Mucosa of rectum (tissue), 2 donors: ENCODE results near the gene KPNA6.
"Not testable (repeated sequence)": the region's sequence is repeated elsewhere in the genome, so short reads cannot be mapped to it uniquely, and the experiment has no call there.

Source experiments
- H3K27ac ChIP-seq, 2 donors: one replicate each; pipeline ENCODE4 v1.7.0; 2013; ENCODE audit warnings: inconsistent platforms in 2 of 2, low read depth in 2 of 2, low read length in 2 of 2
- H3K27me3 ChIP-seq, 2 donors: one replicate each; pipeline ENCODE4 v1.7.0; 2013; ENCODE audit warnings: low read length in 2 of 2; ENCODE audit not compliant: control insufficient read depth in 2 of 2, insufficient read depth in 2 of 2
- H3K36me3 ChIP-seq, 2 donors: one replicate each; pipeline ENCODE4 v1.7.0; 2013; ENCODE audit warnings: low read length in 2 of 2; ENCODE audit not compliant: control insufficient read depth in 2 of 2, insufficient read depth in 2 of 2
- H3K4me1 ChIP-seq, 2 donors: one replicate each; pipeline ENCODE4 v1.7.0; 2013; ENCODE audit warnings: low read length in 2 of 2, mild to moderate bottlenecking in 1 of 2; ENCODE audit not compliant: control insufficient read depth in 2 of 2, insufficient read depth in 2 of 2
- H3K4me3 ChIP-seq, 2 donors: one replicate each; pipeline ENCODE4 v1.7.0; 2013; ENCODE audit warnings: low read length in 2 of 2
- H3K9ac ChIP-seq, 2 donors: one replicate each; pipeline ENCODE4 v1.7.0; 2013; ENCODE audit warnings: low read length in 2 of 2, low read depth in 1 of 2, mild to moderate bottlenecking in 1 of 2
- H3K9me3 ChIP-seq, 2 donors: one replicate each; pipeline ENCODE4 v1.7.0; 2013; ENCODE audit warnings: low read length in 2 of 2; ENCODE audit not compliant: control insufficient read depth in 2 of 2
- donor health status: healthy.
- donor health status: Normal muscosa, but diverticular disease.

The KPNA6 gene

DNA sequence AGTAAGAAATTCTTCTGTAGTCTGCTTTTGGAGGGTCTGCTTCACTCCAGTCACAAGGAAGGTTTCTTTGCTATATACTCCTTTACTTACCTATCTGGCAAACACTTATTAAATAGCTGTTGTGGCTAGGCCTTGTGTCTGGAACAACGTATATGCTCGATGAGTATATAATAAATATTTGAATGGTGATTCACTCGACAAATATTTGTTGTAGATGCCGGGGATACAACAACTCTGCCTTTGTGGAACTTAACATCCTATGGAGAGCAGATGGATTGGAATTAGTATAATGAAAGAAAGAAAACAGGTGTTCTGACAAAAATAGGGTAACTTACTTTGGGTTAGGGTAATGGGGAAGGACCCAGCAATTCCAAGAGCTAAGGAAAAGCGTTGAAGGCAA, 31.1 kb downstream of the KPNA6 start:
- no peak overlapping the region for H3K4me3 ChIP-seq
- no peaks in the 10 kb centered on the region for H3K36me3 ChIP-seq
- no peak overlapping the region for H3K27ac ChIP-seq
- no peak overlapping the region for H3K9ac ChIP-seq
- H3K27me3 ChIP-seq = no peaks in the 10 kb centered on the region
- H3K9me3 ChIP-seq = no peaks in the 10 kb centered on the region
- peaks cover 0 to 5% of the 10 kb centered on the region in 2 donors for H3K4me1 ChIP-seq

DNA sequence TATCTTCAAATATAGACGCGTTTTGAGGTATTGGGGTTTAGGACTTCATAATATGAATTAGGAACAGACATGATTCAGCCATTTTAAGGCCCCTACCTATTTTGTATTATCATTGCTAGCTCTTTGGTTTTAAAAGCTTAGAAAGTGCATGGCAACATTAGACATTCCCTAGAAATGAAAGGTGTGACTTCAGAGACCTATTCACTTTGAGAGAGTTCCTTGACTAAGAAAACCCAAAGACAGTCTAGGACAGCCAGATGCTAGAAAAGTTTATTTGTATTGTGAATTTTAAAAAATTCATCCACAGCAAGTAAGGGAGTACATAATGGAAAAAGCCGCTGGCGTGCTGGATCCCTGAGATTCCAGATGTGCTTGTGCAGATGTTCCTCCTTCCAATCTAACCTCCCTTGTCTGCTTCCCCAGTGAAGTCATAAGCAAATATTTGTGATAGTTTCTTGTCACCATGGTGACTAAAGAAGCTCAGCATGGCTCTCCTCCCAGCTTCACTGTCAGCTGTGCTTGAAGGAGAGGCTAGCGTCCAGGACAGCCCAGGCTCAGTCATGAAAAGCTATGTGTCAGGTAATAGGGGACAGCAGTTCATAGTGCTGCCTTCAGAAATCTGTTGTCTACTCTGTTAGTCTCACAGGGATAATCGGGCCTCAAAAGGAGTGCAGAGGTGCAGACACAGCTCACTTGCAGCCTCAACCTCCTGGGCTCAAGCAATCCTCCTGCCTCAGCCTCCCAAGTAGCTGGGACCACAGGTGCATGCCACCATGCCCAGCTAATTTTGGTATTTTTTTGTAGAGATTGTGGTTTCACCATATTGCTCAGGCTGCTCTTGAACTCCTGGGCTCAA, 34.8 kb downstream of the KPNA6 start:
- Histone ChIP-seq H3K27me3 (no peaks in the 10 kb centered on the region), H3K36me3 (no peaks in the 10 kb centered on the region), H3K9me3 (no peaks in the 10 kb centered on the region), H3K4me3 (no peak overlapping the region), H3K4me1 (peaks cover 0 to 5% of the 10 kb centered on the region in 2 donors), H3K9ac (no peak overlapping the region), H3K27ac (peak overlapping the region; percentile 7 to 52)

DNA sequence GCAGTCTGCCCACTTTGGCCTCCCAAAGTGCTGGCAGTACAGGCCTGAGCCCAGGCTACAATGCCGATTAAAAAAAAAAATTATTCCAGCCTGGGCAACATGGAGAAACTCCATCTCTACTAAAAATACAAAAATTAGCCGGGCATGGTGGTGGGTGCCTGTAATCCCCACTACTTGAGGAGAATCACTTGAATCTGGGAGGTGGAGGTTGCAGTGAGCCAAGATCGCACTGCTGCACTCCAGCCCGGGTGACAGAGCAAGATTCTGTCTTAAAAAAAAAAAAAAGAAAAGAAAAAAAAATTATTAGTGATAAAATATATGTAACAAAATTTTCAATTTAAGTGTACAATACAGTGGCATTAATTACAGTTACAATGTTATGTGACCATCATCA, 35.4 kb downstream of the KPNA6 start:
- H3K9me3 ChIP-seq, H3K4me3 ChIP-seq, H3K4me1 ChIP-seq, H3K9ac ChIP-seq, H3K27ac ChIP-seq, H3K27me3 ChIP-seq, H3K36me3 ChIP-seq: not testable (repeated sequence)

DNA sequence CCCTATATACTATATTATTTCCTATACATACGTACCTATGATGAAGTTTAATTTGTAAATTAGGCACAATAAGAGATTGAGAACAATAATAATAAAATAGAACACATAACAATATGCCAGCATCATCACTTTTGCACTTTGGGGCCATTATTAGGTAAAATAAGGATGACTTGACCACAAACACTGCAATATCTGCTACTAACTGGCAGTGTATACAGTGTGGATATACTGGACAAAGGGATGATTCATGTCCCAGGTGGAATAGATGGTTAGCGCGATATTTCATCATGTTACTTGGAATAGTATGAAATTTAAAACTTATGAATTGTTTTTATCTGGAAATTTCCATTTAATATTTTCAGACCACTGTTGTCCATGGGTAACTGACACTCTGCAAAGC, 36.2 kb downstream of the KPNA6 start:
- H3K27ac ChIP-seq = no peak overlapping the region
- no peak overlapping the region for H3K9ac ChIP-seq
- no peaks in the 10 kb centered on the region for H3K9me3 ChIP-seq
- H3K4me1 ChIP-seq = no peaks in the 10 kb centered on the region
- H3K27me3 ChIP-seq = no peaks in the 10 kb centered on the region
- H3K36me3 ChIP-seq = peaks cover 0 to 3% of the 10 kb centered on the region in 2 donors
- no peak overlapping the region for H3K4me3 ChIP-seq

DNA sequence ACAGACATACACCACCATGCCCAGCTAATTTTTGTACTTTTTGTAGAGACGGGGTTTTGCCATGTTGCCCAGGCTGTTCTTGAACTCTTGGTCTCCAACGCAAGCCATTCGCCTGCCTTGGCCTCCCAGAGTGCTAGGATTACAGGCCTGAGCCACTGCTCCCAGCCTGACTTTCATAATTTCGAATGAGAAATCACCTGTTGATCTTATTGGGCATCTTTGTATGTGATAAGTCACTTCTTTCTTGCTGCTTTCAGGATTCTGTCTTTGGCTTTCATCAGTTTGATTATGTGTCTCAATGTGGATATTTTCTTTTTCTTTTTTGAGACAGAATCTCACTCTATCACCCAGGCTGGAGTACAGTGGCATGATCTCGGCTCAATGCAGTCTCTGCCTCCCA, 39.9 kb downstream of the KPNA6 start:
- H3K36me3 ChIP-seq, H3K4me1 ChIP-seq, H3K27me3 ChIP-seq, H3K9me3 ChIP-seq, H3K4me3 ChIP-seq, H3K27ac ChIP-seq, H3K9ac ChIP-seq: not testable (repeated sequence)

DNA sequence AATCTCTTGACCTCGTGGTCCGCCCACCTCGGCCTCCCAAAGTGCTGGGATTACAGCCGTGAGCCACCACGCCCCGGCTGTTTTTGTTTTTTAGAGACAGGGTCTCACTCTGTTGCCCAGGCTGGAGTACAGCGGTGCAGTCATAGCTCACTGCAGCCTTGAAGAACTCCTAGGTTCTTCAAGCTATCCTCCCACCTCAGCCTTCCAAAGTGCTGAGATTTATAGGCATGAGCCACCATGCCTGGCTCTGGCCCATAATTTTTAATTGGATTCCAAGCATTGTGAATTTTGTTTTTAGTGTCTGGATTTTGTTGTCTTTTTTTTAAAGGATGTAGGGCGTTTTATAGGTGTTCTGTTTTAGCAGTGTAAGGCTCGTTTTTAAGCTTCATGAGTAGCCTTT, 43.0 kb downstream of the KPNA6 start:
- H3K9me3 ChIP-seq = no peaks in the 10 kb centered on the region
- H3K4me3 ChIP-seq = no peak overlapping the region
- no peaks in the 10 kb centered on the region for H3K4me1 ChIP-seq
- H3K27ac ChIP-seq = no peak overlapping the region
- no peak overlapping the region for H3K9ac ChIP-seq
- H3K36me3 ChIP-seq = peaks cover 0 to 6% of the 10 kb centered on the region in 2 donors
- no peaks in the 10 kb centered on the region for H3K27me3 ChIP-seq

DNA sequence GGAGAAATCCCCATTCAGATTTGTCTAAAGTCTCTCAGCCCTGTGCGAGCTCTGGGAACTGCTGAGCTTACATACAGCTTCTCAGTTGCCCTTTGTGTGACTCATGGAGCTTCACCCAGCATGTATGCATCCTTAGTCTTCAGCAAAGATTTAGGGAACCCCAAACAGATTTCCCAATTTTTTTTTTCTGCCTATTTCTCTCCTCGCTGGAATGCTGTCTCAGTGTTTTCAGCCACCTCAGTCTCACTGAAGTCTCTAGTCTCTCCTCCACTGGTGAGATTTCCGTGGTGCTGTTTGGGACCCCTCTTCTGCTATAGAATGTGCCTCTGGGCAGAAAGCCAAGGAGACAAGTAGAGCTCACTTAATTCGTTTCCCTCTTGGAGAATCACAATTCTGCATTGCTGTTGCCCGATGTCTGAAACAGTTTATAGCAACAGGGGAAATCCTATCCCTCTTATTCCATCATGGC, 43.5 kb downstream of the KPNA6 start:
- H3K27me3 ChIP-seq = no peaks in the 10 kb centered on the region
- no peak overlapping the region for H3K4me3 ChIP-seq
- H3K4me1 ChIP-seq = no peaks in the 10 kb centered on the region
- no peak overlapping the region for H3K9ac ChIP-seq
- H3K36me3 ChIP-seq = peaks cover 2 to 11% of the 10 kb centered on the region in 2 donors
- no peak overlapping the region for H3K27ac ChIP-seq
- H3K9me3 ChIP-seq = no peaks in the 10 kb centered on the region

DNA sequence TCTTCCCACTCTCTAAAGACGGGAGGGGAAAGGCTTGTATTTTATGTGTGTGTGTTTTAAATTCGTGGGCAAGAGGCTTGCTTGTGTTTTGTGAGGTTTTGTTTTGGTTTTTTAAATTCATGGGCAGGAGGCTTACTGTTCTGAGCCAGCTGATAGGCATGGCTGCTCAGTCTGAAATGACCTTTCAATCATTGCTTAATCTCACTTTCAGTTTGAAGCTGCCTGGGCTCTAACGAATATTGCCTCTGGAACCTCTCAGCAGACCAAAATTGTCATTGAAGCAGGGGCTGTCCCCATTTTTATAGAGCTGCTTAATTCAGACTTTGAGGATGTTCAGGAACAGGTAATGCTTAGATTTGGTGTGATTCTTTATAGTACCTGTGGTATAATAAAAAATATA, 51.3 kb downstream of the KPNA6 start:
- H3K4me3 ChIP-seq = no peak overlapping the region
- no peaks in the 10 kb centered on the region for H3K4me1 ChIP-seq
- H3K27ac ChIP-seq = no peak overlapping the region
- H3K9me3 ChIP-seq = no peaks in the 10 kb centered on the region
- no peak overlapping the region for H3K9ac ChIP-seq
- H3K27me3 ChIP-seq = no peaks in the 10 kb centered on the region
- peaks cover 63 to 64% of the 10 kb centered on the region in 2 donors for H3K36me3 ChIP-seq

DNA sequence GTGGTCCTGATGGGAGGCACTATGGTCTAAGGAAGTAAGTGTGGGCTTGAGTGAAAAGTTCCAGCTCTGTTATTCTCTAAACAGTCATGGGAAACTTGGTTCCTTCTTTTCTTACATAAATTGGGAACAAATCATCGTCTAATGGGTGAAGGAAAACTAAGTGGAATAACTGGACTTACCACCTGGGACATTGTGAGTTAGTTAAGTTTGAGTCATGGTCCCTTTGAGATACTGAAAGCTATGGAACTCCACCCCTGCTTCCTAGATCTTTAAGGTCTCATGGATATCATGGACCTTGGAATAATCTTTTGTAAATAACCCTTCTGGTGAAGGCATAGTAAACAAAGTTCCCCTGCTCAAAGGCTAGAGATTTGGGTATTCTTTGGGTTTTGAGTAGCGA, 55.5 kb downstream of the KPNA6 start:
- no peak overlapping the region for H3K27ac ChIP-seq
- H3K36me3 ChIP-seq = peaks cover 54 to 62% of the 10 kb centered on the region in 2 donors
- no peak overlapping the region for H3K4me3 ChIP-seq
- H3K27me3 ChIP-seq = no peaks in the 10 kb centered on the region
- no peaks in the 10 kb centered on the region for H3K9me3 ChIP-seq
- no peak overlapping the region for H3K9ac ChIP-seq
- no peaks in the 10 kb centered on the region for H3K4me1 ChIP-seq

DNA sequence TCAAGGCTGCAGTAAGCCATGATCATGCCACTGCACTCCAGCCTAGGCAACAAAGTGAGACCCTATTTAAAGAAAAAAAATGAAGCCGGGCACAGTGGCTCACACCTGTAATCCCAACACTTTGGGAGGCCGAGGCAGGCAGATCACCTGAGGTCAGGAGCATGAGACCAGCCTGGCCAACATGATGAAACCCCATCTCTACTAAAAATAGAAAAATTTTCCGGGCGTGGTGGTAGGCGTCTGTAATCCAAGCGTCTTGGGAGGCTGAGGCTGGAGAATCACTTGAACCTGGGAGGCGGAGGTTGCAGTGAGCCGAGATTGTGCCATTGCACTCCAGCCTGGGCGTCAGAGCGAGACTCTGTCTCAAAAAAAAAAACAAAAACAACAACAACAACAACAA, 57.8 kb downstream of the KPNA6 start:
- H3K9ac ChIP-seq, H3K9me3 ChIP-seq, H3K27me3 ChIP-seq, H3K27ac ChIP-seq, H3K4me3 ChIP-seq, H3K4me1 ChIP-seq: not testable (repeated sequence)
- H3K36me3 ChIP-seq = peaks cover 49 to 69% of the 10 kb centered on the region in 2 donors
